Nucleus accumbens (tissue), 56 donors: ENCODE measurements around the gene SLC4A8.

ENCODE experiments used
- DNase-seq, 56 donors: peaks; one replicate each; lab custom pipeline; 2025; lab: John Stamatoyannopoulos, UW

The SLC4A8 gene

DNA sequence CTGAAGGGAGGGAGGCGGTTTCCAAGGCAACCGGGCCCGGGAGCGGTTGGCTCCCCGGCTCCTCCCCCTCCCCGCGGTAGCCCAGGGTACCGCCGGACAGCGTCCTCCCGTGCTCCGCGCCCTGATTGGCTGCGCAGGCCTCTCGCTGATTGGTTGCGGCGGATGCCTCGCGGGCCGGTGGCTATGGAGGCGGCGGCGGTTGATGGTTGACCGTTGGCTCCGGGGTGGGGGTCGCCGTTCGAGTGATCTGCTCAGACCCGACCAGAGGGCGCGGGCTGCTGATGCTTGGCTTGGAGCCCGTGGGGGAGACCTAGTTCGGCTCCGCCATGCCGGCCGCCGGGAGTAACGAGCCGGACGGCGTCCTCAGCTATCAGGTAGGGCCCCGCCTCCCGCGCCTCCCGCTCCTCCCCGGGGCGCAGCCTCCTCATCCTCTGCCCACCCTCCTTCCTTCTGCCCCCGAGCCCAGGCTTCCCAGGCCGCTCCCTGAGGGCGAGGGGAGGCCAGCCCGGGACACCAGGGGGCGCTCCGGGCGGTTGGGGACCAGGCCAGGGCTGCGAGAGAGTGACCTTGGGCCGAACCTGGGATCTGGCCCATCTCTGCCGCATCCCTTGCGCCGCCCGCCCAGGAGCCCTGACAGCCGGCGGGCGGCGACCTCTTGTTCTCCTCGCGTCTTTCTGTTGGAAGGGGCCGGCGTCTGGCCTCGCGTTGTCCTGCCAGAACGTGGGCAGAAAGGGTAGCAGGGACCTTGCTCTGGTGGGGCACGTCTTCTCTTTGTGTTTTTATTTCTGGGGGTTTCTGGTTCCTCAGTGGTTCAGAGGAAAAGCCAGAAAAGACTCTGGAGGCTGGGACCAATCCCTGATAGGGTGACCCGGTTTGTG is at the start of gene SLC4A8:
Gene SLC4A8 (plus strand): TSS at position 170 of the 878 bp plus-strand sequence. CDS start 157 bp downstream, at position 327.
- peak; percentile 63 to 97 (median 92) for DNase-seq

DNA sequence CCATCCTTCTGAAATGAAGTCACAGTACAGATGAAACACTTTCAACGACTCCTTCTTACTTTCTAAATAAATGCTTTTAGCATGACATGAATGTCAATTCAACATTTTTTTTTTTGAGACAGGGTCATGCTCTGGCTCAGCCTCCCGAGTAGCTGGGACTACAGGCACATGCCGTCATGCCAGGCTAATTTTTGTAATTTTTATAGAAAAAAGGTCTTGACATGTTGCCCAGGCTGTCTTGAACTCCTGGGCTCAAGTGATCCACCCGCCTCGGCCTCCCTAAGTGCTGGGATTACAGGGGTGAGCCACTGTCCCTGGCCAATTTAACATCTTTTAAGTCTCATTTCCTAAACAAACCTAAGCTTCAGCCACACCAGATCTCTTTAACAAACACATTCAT is 49.8 kb upstream of the SLC4A8 start:
- no peak for DNase-seq

DNA sequence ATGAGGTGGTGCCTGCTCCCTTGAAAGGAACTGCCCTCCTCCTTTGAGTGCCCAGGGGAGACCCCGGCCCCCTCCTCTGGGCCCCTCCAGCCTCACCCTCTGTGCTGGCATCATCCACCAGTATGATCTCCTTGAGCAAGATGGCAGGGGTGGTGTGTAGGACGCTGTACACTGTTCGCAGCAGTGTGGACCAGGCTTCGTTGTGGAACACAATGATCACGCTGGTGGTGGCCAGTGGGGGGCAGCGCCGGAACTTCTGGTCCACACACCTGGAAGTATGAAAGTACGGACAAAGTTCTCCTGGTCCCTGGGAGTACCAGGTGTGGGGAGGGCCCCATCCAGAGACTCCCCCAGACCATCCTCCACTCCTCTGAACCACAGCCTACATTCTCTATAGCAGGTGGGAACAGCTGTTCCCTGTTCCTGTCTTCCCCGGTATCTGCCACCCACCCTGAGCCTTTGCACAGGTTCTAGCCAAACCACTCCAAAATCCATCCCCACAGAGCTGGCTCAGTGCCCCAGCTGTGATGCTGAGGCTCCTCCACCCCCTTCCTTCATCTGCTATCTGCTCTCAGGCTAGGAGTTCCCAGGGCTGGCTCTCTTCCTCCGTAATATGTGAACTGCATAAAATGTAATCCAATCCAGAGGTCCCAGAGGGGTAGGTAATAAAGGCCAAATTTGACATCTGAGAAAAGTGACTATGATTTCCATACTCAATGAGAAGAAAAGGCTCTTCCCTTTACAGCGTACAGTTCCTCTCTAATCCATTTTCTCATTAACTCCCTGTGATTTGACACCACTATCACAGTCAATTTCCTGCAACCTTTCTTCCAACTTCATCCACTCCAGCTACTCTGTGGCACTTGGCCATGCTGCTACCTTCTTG is 47.3 kb upstream of the SLC4A8 start:
- peak in 4 of 56 donors; percentile 8 to 49 (median 24) for DNase-seq

GRCh38 chr12:51378749-51379148 is 45.9 kb upstream of the SLC4A8 start:
- DNase-seq, result no peak

- no peak for DNase-seq
These were observed 45.1 kb upstream of the SLC4A8 start for GRCh38 chr12:51379571-51379970.

GRCh38 chr12:51381226-51382079 is 43.2 kb upstream of the SLC4A8 start:
- DNase-seq, result peak in 1 of 56 donors; percentile 4

- no peak for DNase-seq
These were observed 42.5 kb upstream of the SLC4A8 start for GRCh38 chr12:51382173-51382572.

- no peak for DNase-seq
These were observed 41.2 kb upstream of the SLC4A8 start for GRCh38 chr12:51383269-51383905.

DNA sequence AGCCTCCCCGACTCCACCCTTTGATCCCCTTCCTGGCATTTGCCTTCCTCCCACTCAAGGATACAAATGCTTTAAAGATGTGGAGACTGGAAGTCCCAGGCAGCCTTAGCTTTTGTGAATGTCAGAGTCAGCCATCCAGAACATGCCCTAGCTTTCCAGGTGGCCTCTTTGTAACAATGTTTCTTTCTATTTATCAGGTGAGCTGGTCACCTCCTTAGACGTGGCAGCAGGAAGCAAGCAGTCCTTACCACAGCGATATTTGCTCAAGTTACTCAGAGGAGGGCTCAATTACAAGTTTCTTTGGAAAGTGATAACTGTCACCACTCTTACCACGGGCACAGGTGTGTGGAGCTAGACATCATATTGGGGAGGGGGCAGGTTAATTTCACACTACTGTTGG is 38.3 kb upstream of the SLC4A8 start:
- DNase-seq, result no peak

DNA sequence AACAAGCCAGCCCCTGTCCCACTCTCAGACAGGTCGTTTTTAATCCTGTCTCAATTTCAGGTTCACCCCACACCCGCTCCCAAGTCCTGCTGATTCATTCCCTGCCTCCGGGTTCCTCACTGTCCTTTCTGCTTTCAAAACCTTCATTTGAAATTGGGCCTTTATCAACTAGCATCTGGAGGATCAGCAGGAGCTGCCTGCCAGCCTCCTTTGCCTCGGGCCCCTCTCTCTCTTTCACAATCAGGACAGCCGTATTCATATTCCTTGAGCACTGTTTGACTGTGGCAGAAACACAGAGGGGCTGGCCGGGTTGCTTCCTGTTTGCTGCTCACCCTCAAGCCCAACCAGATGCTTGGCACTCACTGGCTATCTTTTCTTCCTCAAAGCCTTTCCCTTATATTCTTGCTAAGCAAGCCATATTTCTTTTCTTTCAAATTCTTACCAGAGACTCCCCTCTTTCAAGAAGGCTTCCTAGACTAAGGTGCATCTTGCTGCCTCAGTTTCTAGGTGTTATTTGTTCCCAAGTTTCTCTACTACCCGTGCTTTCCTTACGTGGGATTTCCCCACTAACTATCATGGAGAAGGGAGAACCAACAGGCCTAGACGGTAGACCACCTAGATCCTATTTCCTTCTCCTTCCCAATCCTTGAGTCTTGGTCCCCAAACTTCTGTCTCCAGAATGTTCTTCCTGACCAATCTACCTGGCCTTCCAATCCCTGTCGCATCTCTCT is 36.4 kb upstream of the SLC4A8 start:
- peak in 13 of 56 donors; percentile 14 to 35 (median 27) for DNase-seq

DNA sequence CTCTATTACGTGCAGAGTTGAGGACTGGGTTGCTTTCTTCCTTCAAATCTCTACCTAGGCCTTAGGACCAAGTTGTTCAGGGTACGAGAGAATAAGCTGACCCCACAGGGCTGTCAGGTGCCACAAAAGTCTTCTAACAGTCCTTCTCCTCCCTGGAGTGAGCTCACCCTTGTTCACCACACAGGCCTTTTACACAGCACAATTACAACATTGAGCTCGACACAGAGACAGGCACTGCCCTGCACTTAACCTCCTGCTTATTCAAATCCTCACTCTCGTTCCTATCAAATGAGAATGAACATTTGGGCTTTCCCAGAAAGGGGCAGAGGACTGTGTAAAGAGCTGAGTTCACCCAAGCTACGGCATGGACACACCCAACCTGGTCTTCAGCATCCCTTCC is 35.8 kb upstream of the SLC4A8 start:
- DNase-seq, result peak in 17 of 56 donors; percentile 16 to 49 (median 29)

- peak in 1 of 56 donors; percentile 30 for DNase-seq
These were observed 35.2 kb upstream of the SLC4A8 start for GRCh38 chr12:51389302-51389999.

- DNase-seq, result peak in 1 of 56 donors; percentile 62
These were observed 34.2 kb upstream of the SLC4A8 start for GRCh38 chr12:51390457-51390856.

DNA sequence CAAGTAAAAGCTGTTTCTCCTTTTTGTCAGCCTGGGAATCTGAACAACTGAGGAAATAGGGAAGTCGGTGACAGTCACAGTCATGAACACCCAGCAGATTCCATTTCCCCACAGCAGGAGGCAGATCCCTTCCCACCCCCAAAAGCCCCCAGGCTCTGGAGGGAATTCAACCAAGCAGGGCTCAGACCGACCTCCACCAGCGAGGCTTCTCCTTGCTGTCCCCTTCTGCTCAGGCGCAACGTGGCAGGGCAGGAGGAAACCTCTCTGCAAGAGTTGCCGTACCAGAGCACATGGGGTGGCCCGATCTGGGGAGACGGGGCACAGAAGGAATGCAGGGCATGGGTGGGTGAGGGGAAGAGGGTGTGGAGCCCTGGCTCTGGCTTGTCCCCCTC is 33.7 kb upstream of the SLC4A8 start:
- DNase-seq, result peak in 15 of 56 donors; percentile 30 to 70 (median 52)

GRCh38 chr12:51391283-51392123 is 33.1 kb upstream of the SLC4A8 start, which contains the start of gene GALNT6:
Gene GALNT6, minus strand, starts transcription at chr12:51391406. Its CDS starts 11,625 bp downstream, at chr12:51379781.
- DNase-seq, result peak in 12 of 56 donors; percentile 26 to 71 (median 54)

GRCh38 chr12:51392556-51393237 is 31.9 kb upstream of the SLC4A8 start:
- DNase-seq, result peak in 7 of 56 donors; percentile 11 to 48 (median 20)
